Thyroid gland (tissue), 4 donors: ENCODE data around the gene AMER1.

Experiments used
- POLR2A ChIP-seq, 2 donors: fragments of 450-650 bp; IDR thresholded peaks; one replicate each; pipeline ENCODE4 v1.6.1; 2017; ENCODE audit warnings: antibody characterized with exemption in 2 of 2, mild to moderate bottlenecking in 2 of 2, moderate library complexity in 1 of 2
- TF ChIP-seq, protein P1 (sequence below), 6 experiments: fragments of 200-600 bp in 3 of 6; fragments of 450-650 bp in 3 of 6; sonication (generic) in 3 of 6; IDR thresholded peaks; one replicate each; pipeline ENCODE4 v1.5.1; 2016 to 2019; ENCODE audit warnings: antibody characterized with exemption in 6 of 6, mild to moderate bottlenecking in 2 of 6, inconsistent platforms in 1 of 6, moderate library complexity in 1 of 6

DNA sequence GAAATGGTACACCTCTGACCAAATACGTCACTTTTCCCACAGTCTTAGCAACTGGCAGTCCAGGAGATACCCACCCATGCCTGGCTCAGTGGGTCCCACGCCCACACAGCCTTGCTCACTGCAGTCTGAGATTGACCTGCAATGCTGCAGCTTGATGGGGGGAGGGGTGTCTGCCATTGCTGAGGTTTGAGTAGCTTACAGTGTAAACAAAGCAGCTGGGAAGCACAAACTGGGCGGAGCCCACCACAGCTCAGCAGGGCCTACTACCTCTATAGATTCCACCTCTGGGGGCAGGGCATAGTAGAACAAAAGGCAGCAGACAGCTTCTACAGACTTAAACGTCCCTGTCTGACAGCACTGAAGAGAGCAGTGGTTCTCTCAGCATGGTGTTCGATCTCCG is 52.7 kb downstream of the AMER1 start:
- TF ChIP-seq, protein P1, sequence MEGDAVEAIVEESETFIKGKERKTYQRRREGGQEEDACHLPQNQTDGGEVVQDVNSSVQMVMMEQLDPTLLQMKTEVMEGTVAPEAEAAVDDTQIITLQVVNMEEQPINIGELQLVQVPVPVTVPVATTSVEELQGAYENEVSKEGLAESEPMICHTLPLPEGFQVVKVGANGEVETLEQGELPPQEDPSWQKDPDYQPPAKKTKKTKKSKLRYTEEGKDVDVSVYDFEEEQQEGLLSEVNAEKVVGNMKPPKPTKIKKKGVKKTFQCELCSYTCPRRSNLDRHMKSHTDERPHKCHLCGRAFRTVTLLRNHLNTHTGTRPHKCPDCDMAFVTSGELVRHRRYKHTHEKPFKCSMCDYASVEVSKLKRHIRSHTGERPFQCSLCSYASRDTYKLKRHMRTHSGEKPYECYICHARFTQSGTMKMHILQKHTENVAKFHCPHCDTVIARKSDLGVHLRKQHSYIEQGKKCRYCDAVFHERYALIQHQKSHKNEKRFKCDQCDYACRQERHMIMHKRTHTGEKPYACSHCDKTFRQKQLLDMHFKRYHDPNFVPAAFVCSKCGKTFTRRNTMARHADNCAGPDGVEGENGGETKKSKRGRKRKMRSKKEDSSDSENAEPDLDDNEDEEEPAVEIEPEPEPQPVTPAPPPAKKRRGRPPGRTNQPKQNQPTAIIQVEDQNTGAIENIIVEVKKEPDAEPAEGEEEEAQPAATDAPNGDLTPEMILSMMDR (IDR thresholded peaks at IDR 0.05), result no peak
- TF ChIP-seq POLR2A (IDR thresholded peaks at IDR 0.05), result no peak
